ENCODE data around the gene ASIC2.

The ASIC2 gene

DNA sequence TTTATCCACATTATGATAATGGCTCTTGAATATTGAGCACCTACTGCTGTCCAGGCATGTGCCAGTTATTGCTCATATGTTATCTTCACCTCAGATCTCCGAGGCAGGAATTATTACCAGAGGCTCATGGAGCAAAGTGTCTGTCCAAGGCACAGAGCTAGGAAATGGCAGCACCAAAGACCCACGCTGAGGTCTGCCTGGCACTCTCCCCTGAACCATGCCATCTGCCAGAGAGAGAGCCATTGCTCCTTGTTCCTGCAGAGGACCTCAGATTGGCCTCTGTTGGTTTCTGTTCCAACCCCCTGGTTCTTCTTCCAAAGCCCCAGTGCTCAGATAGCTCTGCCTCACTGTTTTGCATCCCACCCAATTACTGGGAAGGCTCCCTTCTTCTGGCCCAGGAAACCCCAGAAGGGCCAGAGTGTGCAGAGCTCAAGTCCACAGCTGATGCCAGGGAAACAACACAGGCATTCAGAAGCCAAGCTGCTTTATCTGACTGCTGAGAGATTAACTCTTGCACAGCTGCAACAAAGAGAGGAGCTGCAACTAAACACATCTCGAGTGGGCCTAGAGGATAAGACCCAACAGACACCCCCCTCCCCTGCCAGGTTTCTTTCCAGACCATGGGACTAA lies 5.9 kb downstream of the ASIC2 start:
- DNase-seq = no peak

- no peak for DNase-seq
These were observed 7.7 kb downstream of the ASIC2 start for GRCh38 chr17:33285413-33285812.

- DNase-seq = no peak
These were observed 9.1 kb downstream of the ASIC2 start for GRCh38 chr17:33284022-33284421.

DNA sequence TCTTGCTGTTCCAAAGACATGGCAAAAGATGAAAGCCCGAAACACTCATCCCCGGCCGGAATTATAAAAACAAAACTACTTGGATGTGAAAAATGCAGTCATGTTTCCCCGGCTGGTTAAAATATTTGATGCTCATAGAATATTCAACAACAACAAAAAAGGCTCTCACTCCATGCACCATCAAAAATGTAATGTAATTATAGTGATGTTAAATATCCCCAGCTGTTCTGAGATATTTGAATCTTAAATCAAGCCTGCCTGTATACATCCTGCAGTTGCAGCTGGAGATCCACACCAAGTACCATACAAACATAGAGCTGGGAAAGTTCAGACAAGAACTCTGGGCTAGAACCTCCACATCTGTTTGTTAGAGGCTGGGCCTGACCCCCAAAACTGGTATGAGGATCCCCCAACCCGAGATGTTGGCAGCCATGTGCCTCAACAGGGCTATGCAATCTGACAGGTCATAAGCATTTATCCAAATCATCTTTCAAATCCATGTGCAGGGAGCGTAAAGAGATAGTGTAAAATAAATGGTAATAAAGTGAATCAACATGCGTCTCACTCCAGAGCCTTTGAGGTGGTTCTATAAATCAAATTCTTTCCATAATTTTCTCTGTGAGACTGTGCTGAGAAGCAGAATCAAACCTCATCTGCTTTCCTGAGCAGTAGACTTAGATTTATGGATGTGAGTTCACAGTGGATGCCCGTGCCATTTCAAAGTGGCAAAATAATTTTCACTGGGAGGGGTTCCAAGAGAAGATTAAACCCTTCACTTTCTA lies 12.7 kb downstream of the ASIC2 start:
- no peak for DNase-seq

GRCh38 chr17:33277436-33278100 lies 15.5 kb downstream of the ASIC2 start:
- no peak for DNase-seq

DNA sequence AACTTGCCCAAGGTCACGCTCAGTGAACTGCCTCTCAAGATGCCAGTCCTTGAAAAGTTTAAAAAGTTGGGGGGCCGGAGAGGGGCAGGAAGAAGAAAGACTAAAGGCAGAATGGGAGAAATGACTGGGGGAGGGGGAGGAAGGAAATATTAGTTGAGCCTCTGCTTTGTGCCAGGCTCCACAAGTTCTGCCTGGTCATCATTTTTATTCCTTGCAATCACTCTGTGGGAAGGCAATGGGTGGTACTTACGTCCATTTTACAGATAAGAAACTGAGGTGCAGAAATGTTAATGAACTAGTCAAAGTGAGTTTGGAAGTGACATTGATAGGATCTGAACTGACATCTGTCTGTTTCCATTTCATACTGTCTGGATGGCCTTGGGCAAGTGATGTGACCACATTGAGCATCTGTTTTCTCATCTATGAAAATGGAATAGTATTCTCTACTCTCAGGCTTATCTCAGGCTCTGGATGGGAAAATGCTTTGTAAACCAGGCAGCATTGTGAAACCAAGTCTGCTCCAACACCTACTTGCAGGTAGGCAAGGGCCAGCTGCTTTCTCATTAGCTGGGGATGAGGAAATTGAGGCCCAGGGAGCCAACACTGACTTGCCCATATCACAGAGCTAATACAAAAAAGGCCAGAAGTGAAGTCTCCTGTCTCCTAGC lies 19.2 kb downstream of the ASIC2 start:
- no peak for DNase-seq

DNA sequence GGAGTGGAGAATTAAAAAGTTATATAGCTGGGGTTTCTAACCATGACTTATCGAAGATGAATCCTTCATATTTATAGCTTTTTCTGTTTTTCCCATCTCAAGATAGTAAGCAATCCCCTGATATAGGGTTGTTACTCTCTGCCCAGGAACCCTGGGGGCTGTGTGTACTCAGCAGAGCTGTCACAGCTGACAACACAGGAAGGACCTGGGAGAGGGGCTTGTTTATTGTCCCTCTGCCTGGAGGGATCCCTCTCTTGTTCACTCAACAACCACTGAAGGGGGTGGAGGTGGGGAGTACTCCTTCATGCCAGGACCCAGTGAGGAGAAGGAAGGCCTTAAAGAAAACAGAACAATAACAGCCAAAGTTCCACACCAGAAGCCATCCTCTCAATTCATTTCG lies 19.8 kb downstream of the ASIC2 start:
- DNase-seq = no peak

GRCh38 chr17:33272438-33272837 lies 20.7 kb downstream of the ASIC2 start:
- DNase-seq = no peak

DNA sequence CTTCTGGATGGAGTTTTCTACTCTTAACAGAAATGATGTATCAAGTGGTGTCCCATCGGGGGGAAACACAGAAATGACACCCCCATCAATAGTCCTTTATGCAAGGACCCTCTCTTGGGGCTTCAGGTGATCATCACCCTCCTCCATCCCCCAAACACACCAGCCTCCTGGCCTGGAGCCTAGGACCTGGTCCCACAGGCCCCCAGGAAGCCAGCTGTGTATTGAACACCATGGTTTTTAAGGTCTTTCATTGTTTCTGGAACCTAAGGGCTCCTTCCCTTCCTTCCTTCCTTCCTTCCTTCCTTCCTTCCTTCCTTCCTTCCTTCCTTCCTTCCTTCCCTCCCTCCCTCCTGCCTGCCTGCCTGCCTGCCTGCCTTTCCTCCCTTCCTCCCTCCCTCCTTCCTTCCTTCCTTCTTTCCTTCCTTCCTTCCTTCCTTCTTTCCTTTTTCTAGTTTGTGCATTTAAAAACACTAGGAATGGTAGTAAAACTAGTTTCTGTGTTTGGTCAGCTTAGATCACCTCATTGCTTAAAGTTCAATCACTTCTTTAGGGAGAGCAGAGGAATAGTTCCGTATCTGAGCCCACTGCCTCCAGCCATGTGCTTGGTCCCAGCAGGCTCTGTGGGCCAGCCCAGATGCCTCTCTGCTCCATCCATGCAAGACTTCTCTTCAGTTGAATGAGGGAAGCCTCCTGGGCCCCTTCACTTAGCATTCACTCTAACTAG lies 23.6 kb downstream of the ASIC2 start:
- DNase-seq = no peak

DNA sequence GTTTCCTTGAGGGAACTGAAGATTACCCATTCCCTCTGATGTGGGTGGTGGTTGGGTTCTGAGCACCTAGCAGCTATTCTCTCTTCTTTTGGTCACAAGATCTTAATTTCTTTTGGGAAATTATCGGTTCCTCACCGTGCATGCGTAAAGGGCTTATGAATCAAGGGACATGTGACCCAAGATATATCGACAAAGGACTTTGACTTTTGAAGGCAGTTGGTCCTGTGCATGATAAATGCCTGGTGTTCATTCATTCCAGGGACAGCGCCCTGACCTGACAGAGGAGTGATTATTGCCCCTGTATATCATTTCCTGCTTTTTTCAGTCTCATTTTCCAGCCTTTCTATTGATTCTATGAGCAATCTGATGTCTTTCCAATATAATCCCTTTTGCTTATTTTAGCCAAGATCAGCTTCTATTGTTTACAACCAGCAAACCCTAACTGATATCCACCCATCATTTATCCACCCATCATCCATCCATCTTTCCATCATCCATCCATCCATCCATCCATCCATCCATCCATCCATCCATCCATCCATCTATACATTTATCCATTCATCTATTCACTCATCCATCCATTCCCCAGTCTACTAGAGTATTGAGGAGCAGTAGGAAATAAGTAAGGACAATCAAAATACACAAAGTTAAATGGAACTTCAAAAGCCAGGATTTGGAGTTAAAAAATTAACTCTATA lies 25.1 kb downstream of the ASIC2 start:
- DNase-seq = no peak

DNA sequence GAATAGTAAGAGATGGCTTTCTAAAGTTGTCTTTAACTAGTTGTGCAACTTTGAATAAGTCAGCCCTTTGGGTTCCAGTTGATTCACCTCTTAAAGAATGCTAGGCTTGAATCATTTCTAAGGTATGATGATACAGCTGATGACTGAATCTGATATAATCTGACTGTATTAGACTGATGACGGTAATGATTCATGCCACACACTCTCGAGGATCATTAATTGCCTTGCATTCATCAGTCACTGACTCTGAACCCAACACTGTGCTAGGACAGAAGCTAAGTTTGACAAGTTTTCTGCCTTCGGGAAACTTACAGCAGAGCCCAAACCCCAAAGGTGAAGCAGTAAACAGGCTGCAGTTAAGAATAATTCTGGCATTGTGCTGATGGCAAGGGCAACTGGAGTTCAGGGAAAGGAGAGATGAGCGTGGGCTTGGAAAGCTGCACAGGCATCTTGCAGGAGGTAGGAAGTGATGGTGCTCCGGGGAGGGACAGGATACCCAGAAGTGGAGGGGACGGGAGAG lies 25.8 kb downstream of the ASIC2 start:
- no peak for DNase-seq

DNA sequence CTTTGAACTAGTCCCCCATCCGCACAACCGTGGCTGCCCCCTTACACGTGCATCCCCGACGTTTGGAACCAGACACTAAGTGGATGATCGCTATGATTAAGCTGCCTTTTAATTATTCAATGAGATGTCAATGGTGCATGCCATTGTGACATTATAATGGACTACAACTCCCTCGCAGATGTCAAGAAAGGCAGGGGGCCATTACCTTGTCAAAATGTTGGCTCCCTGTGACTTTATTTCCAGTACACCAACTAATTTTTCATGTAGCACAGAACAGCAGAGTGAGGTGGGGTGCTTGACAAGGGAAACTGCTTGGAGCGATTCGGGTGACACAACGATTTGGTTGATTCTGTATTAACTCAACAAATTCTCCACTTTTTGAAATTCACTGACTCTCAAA lies 26.5 kb downstream of the ASIC2 start:
- no peak for DNase-seq

DNA sequence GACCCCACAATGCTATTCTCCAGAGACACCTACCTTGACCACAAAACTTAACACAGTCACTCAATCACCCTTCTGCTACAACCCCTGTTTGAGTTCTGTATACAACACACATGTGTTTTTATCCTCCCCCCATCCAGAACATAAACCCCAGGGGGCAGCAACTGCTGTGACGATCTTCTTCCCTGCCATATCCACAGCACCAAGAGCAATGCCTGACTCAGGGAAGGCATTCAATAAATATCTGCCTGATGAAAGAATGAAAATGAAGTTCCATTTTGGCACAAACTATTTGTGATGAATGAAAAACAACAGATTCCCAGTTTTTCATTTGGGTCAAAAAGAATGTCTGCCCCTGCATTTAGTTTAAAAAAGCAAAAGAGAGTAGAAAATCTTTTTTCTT lies 27.0 kb downstream of the ASIC2 start:
- DNase-seq = no peak

GRCh38 chr17:33263396-33263795 lies 29.7 kb downstream of the ASIC2 start:
- DNase-seq = no peak

- DNase-seq = no peak
These were observed 30.6 kb downstream of the ASIC2 start for GRCh38 chr17:33262266-33263123.

GRCh38 chr17:33261820-33262219 lies 31.3 kb downstream of the ASIC2 start:
- DNase-seq = no peak

DNA sequence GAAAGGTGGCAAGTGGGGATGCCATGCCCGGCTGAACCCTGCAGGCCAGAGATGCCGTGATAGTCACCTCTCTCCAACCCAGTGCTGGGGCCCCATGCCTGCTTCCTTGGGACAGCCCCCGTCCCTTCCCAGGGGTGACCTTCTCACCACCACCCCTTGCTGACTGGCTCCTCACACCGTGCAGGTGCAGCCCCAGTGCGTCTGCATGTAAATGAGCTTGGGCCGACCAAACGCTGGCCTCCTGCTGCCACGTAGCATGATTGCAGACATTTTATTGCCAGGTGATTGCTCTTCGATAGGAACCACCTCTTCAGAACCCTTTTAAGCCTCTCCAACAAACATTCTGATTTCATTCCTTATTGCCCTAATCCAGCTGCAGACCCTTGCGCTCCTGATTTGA lies 32.5 kb downstream of the ASIC2 start:
- no peak for DNase-seq

DNA sequence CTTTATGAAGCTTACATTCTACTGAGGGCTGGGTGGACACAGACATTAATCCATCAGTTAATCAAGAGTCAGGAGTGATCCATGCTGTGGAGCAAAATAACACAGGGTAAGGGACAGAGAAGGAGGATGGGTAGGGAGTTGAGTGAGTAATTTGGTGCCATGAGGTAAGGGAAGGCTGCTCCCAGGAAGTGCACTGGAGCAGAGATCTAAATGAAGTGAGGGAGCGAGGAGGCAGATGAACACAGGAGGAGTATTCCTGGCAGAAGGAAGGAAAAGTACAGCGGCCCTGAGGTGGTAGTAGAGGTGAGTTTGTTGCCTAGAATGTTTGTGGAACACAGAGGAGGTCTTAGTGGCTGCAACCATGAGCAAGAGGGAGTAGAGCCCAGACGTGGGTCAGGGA lies 34.8 kb downstream of the ASIC2 start:
- no peak for DNase-seq

- no peak for DNase-seq
These were observed 47.9 kb downstream of the ASIC2 start for GRCh38 chr17:33245183-33245582.

DNA sequence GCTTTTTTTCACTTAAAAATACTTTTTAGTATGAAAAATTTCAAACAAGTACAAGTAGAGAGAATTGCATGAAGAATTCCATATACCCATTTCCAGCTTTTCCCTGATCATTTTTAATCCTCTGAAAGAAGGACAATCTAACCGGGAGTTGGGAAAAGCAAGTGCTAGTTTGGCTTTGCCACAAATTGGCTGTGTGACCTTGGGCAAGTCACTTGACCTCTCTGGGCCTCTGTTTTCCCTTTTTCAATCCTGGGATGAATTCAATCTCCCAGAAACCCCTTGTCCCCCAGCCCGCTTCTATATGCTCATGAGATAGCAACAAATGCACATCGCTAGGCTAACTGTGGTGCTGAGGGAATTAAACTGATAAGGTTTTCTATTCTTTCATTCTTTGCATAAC lies 49.4 kb downstream of the ASIC2 start:
- no peak for DNase-seq
